Right renal cortex interstitium (tissue), 3 donors: ENCODE measurements around the gene FNTB. TPM values are rescaled to one million over a fixed set of nuclear protein-coding genes. Genes with fewer than 3 reads are reported as not detected.
"Not testable (repeated sequence)": the region's sequence is repeated elsewhere in the genome, so short reads cannot be mapped to it uniquely, and the experiment has no call there.

Source experiments
- DNase-seq, 3 donors: peaks; one replicate each; pipeline ENCODE4 v3.0.0-alpha.2; 2013; ENCODE audit warnings: low read depth in 3 of 3, low spot score in 2 of 3
- polyA plus RNA-seq, 3 donors: library from polyadenylated mRNA; unstranded; fragments of 120-200 nt; gene quantifications; one replicate each; pipeline ENCODE4 v1.2.1, GENCODE V29; 2013; ENCODE audit not compliant: insufficient read length in 3 of 3

Gene FNTB
- polyA plus RNA-seq, 3 donors, result 27.2 to 33.4 (median 28.4) TPM

DNA sequence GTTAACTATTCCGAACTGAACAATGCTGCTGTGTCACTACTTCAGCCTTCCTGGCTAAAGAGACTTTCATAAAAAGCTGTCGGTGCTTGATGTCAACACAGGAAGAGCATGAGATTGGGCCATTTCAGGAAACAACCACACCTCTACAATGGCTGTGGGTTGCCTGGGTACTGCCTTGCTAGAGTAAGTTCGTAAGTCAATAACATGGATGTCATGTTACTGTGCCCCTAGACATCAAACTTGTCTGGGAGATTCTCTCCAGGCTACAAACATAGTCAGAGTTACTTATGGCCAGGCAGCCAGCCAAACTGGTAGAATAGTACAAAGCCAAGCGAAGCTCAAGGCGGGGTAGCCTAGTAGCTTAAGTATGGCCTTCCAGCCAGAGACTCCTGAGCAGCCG lies 92.5 kb downstream of the FNTB start:
- no peak for DNase-seq

DNA sequence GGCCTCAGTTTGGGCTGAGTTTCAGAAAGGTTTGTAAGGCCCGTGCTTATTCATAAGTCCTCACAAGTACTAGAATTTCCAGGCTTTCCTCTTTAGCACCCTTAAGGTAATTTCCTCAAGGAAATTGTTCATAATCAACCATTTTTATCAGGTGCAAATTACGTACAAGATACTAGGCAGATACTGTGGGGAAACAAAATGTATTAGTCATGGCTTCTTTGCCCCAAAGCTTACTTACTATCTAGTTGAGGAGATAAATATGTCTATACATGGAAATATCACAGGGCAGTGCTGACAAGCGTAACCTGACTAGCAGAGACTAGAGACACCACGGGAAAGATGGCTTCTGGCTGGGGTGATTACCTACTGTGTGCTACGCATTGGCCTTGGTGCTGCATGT lies 93.1 kb downstream of the FNTB start:
- DNase-seq, result no peak

DNA sequence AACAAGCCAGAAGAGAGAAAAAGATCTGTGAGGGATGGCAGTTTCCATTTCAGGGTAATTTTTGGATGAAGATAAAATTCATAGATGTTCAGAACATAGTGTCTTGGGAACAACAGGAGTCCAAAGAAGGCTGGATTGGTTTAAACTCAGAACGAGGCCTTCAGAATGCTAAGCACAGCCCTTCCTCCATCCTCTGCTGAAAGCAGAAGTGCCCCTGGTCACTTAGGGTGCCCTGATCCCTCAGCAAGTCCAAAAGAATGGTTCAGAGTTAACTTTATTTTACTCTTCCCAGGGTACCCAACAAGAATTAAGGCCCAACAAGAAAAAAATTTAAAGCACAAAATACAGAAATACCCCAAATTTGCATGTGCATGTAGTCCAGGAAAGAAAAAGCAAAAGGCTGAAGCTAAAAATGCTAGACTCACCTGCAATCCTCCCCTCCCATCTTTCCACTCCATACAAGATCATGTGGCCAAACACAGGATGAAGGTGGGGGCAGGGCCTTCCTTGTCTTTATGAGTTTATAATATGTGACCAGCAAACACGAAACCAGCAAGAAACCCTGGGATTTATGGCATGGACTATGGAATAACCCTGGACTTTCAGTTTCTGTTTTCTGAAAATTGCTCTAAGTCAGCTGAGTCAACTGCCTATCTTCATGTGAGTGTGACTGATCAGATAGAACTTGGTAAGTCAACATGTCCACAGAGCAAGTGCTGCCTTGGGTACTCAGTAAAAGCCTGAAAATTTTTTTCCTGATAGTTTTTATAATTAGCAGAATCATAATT lies 94.5 kb downstream of the FNTB start:
- no peak for DNase-seq

DNA sequence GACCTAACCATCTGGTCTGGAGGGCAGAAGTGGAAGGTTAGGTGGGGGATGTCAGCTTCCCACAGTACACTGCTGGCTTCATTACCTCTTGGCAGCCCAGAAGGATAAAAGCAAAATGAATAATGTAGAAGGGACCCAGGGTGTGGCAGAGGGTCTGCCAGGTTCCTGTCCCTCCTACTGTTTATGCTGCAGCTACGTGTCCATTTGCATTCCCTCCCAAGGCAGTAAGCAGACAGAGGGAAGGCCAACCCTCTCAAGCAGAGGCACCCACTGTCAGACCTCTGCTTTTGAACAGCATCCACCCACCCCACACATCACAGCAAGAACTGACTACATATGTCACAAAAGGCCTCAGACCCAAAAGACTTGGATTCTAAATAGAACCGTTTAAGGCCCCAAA lies 96.2 kb downstream of the FNTB start:
- DNase-seq, result no peak

DNA sequence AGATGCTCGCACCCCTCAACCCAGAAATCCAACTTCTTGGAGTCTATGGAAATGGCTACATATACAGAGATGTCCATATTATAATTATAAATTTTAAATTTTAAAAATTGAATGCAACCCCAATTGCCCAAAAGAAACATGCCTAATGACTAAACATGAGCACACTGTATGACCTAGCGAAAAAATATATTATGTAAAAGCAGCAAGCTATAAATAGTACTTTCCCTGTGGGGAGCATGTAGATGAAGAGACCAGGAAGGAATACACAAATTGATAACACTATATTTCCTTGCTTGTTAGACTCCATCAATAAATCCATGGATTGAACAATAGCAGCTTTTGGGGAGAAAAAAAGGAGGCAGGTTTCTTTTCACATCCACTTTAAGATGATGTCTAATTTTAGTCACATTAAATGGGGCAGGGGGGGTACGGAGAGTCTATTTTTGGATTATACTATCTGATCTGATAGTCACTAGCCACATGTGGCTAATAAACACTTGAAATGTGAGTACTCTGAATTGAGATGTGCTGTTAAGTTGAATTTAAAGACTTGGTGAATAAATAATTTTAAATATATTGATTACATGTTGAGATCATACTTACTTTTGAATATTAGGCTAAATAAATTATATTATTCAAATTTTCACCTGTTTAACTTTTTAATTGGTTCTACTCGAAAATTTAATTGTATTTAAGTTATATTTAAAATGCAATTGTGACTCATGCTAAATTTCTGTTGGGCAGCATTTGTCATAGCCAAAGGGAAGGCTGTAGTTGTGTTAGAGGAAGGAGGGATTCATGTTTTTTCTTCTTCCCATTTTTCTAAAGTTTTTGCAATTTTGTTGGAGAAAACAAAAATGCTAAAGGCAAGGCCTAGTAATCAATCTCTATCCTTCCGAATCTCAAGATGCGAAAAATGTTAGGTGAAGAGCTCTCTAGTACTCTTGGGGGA lies 98.1 kb downstream of the FNTB start:
- no peak for DNase-seq

DNA sequence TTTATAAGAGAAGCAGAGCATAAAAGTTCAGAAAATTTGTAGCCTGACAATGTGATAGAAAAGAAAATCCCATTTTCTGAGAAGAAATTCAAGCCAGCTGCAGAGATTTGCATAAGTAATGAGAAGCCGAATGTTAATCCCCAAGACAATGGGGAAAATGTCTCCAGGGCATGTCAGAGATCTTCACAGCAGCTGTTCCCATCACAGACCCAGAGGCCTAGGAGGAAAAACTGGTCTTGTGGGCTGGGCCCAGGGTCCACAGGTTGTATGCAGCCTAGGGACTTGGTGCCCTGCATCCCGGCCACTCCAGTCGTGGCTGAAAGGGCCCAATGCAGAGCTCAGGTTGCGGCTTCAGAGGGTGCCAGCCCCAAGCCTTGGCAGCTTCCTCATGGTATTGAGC lies 100.0 kb downstream of the FNTB start:
- DNase-seq, result not testable (repeated sequence)

DNA sequence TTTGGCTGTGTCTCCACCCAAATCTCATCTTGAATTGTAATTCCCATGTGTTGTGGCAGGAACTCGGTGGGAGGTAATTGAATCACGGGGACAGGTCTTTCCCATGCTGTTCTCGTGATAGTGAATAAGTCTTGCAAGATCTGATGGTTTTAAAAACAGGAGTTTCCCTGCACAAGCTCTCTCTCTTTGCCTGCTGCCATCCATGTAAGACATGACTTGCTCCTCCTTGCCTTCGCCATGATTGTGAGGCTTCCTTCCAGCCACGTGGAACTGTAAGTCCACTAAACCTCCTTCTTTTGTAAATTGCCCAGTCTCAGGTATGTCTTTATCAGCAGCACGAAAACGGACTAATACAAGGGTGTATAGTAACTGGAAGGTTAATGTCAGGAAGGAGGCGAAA lies 101.1 kb downstream of the FNTB start:
- DNase-seq, result not testable (repeated sequence)

DNA sequence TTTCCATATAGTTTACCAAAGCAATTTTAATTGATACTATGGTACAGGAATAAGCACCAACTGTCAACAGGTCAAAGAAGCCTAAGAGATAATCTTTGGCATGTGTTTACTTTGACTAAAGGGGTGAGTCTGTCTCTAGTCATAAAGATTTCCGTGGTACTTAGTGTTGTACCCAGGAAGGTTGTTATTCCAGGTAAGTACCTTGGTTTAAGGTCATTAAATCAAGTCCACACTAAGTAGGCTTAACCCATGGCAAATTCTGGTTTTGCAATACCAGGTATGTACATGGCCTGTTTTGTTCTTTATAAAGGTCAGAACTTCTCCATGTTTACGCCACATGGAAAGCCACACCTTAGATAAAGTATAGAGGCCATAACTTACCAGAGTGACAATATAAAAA lies 105.7 kb downstream of the FNTB start:
- no peak for DNase-seq

DNA sequence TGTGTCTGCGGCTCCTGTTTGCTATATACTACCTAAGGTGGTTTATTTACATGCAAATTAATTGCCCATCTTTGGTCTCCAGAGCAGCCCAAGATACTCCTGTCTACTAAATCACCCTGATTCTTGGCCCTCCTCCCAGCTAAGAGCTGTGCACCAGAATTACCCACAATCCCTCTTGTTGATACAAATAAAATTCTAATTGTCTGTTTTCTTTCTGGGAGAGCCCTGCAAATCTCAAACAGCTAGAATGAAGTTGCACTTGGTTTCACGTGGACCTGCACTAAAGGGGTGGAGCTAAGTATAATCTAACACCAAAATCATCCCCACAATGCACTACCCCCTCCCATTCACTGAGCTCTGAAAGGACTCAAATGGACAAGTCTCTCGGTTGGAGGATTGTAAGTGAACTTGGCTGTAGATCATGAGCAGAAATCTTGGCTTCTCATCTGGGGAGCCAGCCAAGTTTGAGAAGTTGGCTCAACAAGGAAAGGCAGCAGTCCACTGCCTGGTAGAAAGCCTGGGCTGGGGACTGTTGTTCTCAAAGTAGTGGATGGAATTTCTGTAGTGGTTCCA lies 109.0 kb downstream of the FNTB start:
- DNase-seq, result no peak

DNA sequence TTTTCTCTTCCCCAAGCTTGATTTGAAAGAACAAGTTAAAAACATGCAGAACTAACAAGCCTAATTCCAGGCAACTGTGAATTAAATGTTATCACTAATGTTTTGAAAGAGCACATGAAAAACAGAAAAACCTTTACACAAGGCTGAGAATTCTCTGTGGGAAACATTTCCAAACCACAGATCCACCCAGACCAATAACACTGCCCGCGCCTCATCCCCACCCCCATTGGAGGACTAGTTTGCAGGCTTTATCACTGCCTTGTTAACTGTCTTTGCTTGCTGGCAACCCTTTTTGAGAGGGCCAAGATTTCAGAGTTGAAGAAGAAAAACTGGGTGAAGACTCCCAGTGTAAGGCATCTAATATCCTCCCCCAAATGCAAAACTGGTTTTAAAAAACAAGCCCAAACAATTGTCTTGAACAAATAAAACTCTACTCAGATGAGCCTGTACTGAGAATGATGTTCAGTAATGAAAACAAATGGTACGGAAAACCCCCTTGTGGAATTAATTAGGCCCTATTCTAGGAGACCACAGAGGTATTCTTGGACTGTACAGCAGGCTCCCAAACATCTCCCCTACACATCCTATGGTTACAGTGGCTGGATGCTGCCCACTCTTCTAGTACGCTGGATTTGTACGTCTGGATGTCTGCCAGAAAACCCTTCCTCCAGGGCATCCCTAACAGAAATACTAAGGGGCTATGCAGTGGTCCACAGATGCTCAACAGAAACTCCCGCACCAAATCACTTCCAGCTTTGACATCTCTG lies 109.8 kb downstream of the FNTB start:
- no peak for DNase-seq

DNA sequence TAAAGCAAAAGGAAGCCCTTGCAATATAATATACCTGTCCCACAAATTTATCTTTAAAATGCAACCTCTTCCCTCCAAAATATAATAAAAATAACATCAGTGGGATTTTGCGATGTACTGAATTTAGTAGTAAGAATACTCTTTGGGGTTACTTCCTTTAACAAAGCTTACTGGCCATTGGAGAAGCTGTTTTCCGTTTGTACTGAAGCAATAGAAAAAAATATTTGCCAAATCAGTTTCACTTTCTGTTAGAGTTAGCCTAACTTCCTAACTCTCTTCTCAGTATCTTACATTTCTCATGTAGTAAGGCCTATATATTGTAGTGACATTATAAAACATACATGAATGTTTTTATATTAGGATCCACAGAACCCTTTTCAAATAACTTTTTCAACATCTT lies 111.9 kb downstream of the FNTB start:
- DNase-seq, result no peak

DNA sequence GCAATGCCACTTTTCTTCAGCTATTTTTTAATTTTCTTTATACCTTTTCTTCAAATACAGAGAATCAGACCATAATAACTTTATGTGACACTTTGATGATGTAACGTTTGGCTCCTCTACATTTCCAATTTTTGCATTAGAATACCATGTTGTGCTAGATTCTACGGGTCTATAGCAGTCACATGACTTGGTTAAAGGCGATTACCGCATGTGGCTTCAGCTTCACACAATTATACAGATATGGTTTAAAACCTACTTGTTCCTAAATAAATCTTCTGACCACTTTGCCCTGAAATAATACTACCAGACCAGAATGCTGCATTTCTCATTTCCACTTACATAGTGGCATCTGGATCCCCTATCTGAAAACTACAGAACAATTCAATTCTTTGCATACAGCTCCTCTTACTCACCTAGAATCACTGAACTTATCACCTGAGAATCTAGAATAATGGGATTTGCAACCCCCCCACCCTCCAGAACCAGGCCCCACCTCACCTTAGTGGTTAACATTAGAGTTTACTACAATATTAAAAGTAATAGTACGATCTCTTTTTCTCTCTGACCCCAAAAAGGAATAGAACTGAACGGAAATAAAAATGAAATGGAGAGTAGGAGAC lies 114.3 kb downstream of the FNTB start:
- no peak for DNase-seq

DNA sequence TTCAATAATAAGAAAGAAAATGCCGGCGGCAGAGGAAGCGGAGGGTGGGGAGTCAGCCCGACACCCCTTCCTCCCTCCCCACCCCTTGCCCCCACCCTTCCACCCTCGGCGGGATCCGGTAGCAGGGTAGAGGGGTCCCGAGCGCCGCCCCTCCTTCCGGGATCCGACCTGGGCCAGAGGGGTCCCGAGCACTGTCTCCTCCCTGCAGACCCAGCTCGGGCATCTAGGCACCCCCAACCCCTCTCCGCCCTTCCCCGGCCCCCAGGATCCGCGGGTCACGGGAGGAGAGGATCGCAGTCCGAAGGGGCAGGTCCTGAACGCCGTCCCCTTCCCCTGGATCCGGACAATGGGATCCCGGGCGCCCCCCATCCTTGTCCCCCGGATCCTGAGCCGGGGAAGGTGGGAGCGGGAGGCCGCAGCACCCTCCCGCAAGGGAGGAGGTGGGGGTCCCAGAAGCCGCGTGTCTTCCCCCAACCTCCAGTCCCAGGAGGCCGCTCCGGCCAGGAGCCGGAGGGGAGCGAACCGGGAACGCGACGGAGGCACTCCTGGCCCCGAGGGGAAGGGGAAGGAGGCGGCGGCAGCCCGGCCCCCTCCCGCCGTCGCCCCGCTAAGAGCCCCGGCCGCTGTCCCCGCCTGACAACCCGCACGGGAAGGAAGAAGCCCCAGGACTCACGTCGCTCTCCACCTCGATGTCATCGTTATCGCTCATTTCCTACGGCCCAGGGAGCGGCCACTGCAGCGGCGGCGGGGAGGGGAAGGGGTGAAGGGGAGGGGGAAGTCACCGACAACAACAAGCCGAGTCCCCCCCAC lies 115.1 kb downstream of the FNTB start:
- no peak for DNase-seq

DNA sequence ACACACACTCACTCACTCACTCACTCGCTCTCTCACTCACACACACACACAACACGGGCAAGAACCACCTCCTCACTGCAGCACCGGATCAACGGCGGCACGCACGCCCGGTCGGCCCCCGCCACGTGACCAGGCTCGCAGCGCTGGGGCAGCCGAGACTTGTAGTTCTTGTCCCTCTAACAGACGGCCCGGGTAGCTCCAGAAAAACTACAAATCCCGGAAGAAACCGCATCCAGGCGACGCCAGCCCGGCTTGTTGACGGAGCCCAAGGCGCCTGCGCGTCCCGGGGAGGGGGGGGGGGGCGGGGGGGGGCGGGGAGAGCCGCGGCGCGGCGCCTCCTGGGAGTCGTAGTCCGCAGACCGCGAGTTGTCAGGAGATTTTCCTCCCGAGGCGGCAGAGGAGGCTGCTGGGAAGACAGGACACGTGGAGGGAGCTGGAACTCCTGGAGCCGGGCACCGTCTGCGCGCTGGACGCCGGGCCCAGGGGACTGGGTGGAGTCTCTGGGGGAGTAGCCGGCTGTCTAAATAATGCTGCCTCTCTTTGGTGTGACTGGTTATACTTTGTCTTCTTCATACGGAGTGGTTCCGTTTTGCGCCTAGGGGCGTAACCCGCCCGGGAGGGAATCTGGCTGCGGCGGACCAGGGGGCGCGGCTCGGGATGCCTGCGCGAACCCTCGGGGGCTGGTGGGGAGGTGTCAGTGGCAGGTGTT lies 115.9 kb downstream of the FNTB start, which contains the start of gene MAX:
Gene MAX (minus strand): TSS at position 77 of the 709 bp plus-strand sequence. CDS start 178 bp downstream, outside the sequence.
- peak; percentile 86 to 93 (median 89) for DNase-seq

DNA sequence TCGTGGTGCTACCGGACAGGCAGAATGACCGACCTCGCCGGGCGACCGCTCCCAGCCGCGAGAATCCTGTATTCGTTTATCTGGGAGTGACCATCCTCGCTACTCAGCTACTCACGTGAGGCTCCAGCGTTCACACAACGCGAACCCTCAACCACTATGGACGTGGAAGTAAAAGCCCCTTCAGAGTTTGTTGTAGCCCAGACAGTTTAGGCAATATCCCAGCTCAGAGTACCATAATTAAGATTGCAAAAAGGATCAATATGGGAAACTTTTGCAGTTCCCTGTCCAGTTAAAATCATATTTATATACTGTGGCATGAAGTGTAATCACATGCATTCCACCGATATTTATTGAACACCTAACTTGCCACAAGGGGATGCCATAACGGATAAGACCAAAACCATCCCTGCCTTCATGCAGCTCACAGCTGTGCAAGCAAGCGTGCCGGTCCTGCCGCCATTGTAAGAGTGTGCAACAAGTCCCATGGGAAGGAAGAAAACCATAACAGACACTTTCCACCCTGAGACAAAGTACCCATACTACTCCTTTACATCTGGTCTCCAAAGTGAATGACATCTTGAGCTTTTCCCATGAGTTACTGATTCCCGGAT lies 116.6 kb downstream of the FNTB start:
- no peak for DNase-seq

DNA sequence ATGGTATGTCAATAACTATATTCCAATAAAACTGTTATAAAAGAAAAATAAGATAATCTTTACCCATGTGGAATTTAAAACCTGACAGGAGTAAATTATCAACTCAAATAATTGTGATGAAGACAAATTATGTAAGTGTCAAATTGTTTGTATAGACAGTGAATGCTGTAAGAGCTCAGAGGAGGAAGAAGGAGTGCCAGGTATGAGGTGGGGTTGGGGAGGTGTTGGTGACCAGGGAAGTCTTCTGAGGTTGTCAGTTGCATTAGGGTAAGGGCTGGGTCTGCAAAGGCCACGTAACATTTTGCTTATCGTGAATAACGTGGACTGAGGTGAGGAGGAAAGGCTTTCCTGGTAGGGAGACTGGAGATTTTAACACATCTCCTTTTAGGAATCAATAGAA lies 118.1 kb downstream of the FNTB start:
- no peak for DNase-seq

DNA sequence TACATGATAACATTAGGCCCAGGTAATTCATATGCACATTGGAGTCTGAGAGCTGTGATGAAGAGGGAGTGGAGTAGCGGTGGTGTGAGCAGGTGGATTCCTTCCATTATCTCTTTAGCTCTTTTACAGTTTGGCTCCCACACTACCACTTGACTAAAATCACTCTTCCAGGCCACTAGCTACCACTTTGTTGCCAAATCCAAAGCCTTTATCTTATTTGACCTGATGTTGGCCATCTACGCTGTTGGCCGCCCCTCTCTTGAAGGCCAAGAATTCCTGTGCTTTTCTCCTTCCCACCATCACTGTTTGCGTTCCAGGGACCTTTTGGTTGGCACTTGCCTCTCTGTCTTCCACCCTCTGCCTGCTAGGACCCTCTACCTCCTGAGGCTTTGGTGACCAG lies 119.6 kb downstream of the FNTB start:
- no peak for DNase-seq

DNA sequence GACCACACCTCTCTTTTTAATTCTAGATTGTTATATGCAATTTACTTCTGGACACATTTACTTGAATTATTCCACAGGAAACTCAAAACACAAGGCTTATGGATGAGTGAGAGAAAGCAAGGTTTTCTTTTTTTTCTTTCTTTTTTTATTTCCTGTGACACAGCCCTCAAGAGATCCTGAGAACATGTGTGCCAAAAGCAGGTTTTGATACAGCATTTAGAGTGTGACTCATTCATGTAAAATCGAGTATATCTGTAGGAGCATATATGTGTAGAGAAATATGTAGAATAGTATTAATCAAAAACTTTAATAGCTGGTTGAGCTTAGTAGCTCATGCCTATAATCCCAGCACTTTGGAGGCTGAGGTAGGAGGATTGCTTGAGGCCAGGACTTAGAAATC lies 120.0 kb downstream of the FNTB start:
- DNase-seq, result no peak
